ENCODE data around the gene PSMB2.

PSMB2 gene

GRCh38 chr1:35570589-35571137, 70.7 kb downstream of the PSMB2 start:
- no peak for DNase-seq

GRCh38 chr1:35569936-35570335, 71.4 kb downstream of the PSMB2 start:
- no peak for DNase-seq

- peak; percentile 34 for DNase-seq
Observed at GRCh38 chr1:35568975-35569395, 72.3 kb downstream of the PSMB2 start.

- no peak for DNase-seq
Observed at GRCh38 chr1:35567947-35568558, 73.3 kb downstream of the PSMB2 start.

- DNase-seq, result no peak
Observed at GRCh38 chr1:35565742-35566133, 75.6 kb downstream of the PSMB2 start.

- no peak for DNase-seq
Observed at GRCh38 chr1:35564884-35565741, 76.2 kb downstream of the PSMB2 start.

- DNase-seq, result peak; percentile 45
Observed at GRCh38 chr1:35564037-35564883, 77.1 kb downstream of the PSMB2 start.

GRCh38 chr1:35563166-35563565, 78.2 kb downstream of the PSMB2 start:
- DNase-seq, result no peak

- DNase-seq, result no peak
Observed at GRCh38 chr1:35561972-35562680, 79.2 kb downstream of the PSMB2 start.

GRCh38 chr1:35561297-35561971, 79.9 kb downstream of the PSMB2 start:
- no peak for DNase-seq

- no peak for DNase-seq
Observed at GRCh38 chr1:35560256-35561225, 80.8 kb downstream of the PSMB2 start.

GRCh38 chr1:35559317-35559944, 81.9 kb downstream of the PSMB2 start:
- DNase-seq, result no peak

GRCh38 chr1:35558374-35559316, 82.7 kb downstream of the PSMB2 start:
- DNase-seq, result no peak

- DNase-seq, result peak; percentile 95
Observed at GRCh38 chr1:35557611-35558373, 83.5 kb downstream of the PSMB2 start, which contains the start of gene NCDN. Gene NCDN (plus strand): TSS chr1:35557799. CDS start chr1:35558191, 392 bp downstream.

- peak; percentile 67 for DNase-seq
Observed at GRCh38 chr1:35557118-35557610, 84.2 kb downstream of the PSMB2 start, which contains the start of gene KIAA0319L. Gene KIAA0319L (minus strand): TSS chr1:35557403. CDS start chr1:35554491, 2,912 bp downstream.

GRCh38 chr1:35556484-35557117, 84.7 kb downstream of the PSMB2 start:
- DNase-seq, result no peak
